CD14-positive monocyte (primary cell): ENCODE data around the gene ITGA2B. TPM values are rescaled to one million over a fixed set of nuclear protein-coding genes. Genes with fewer than 3 reads are reported as not detected.
"Not testable (repeated sequence)": the region's sequence is repeated elsewhere in the genome, so short reads cannot be mapped to it uniquely, and the experiment has no call there.

Experiments used
- DNase-seq, 3 donors: peaks; one replicate each; pipeline ENCODE4 v3.0.0-alpha.2; 2011 to 2022
- H2AFZ ChIP-seq: 2 replicates; pipeline ENCODE4 v1.6.0; 2012; ENCODE audit warnings: mild to moderate bottlenecking, low read depth, low read length, inconsistent platforms; ENCODE audit not compliant: insufficient read depth, poor library complexity, severe bottlenecking
- H3K27ac ChIP-seq, 2 donors: 1 replicate in 1 of 2; 2 replicates in 1 of 2; pipeline ENCODE4 v1.5.1; 2012 to 2013; ENCODE audit warnings: low read length in 2 of 2, control low read depth in 1 of 2, inconsistent platforms in 1 of 2, low read depth in 1 of 2, mild to moderate bottlenecking in 1 of 2
- H3K27me3 ChIP-seq, 2 donors: one replicate each; pipeline versions ENCODE4 v1.6.0 to v1.6.1; 2011 to 2013; ENCODE audit warnings: low read length in 2 of 2; ENCODE audit not compliant: control insufficient read depth in 2 of 2, insufficient read depth in 2 of 2
- H3K36me3 ChIP-seq, 2 donors: replicated peaks in 1 of 2; 1 replicate in 1 of 2; 2 replicates in 1 of 2; pipeline versions ENCODE4 v1.5.1 to v1.6.1; 2012 to 2013; ENCODE audit warnings: low read length in 2 of 2, control low read depth in 1 of 2, inconsistent platforms in 1 of 2, mild to moderate bottlenecking in 1 of 2; ENCODE audit not compliant: insufficient read depth in 2 of 2, control insufficient read depth in 1 of 2
- H3K4me1 ChIP-seq, 2 donors: 1 replicate in 1 of 2; 2 replicates in 1 of 2; pipeline versions ENCODE4 v1.5.1 to v1.6.1; 2012 to 2013; ENCODE audit warnings: low read length in 2 of 2, control low read depth in 1 of 2, inconsistent platforms in 1 of 2, mild to moderate bottlenecking in 1 of 2, moderate library complexity in 1 of 2; ENCODE audit not compliant: insufficient read depth in 2 of 2, control insufficient read depth in 1 of 2
- H3K4me2 ChIP-seq: replicated peaks from 2 replicates; pipeline ENCODE3; 2012; ENCODE audit warnings: low read length, moderate library complexity, mild to moderate bottlenecking; ENCODE audit not compliant: poor library complexity, severe bottlenecking; ENCODE audit errors: extremely low read depth
- H3K4me3 ChIP-seq, 3 experiments: fragments of 200-600 bp in 1 of 3; sonication (generic) in 1 of 3; replicated peaks in 1 of 3; 1 replicate in 2 of 3; 2 replicates in 1 of 3; pipeline ENCODE4 v1.5.1; 2011 to 2013; ENCODE audit warnings: low read length in 3 of 3, mild to moderate bottlenecking in 3 of 3, control low read depth in 2 of 3, low read depth in 2 of 3, inconsistent platforms in 1 of 3, moderate library complexity in 1 of 3
- H3K79me2 ChIP-seq: 2 replicates; pipeline ENCODE4 v1.6.0; 2012; ENCODE audit warnings: mild to moderate bottlenecking, control low read depth, inconsistent platforms, low read length, moderate library complexity; ENCODE audit not compliant: insufficient read depth
- H3K9ac ChIP-seq: 2 replicates; pipeline ENCODE4 v1.6.0; 2017; ENCODE audit warnings: low read length, mild to moderate bottlenecking; ENCODE audit not compliant: insufficient read depth, poor library complexity, severe bottlenecking
- H3K9me3 ChIP-seq, 2 donors: replicated peaks in 1 of 2; 1 replicate in 1 of 2; 2 replicates in 1 of 2; pipeline versions ENCODE4 v1.5.1 to v1.6.1; 2012 to 2013; ENCODE audit warnings: low read length in 2 of 2, control low read depth in 1 of 2; ENCODE audit not compliant: control insufficient read depth in 1 of 2, insufficient read depth in 1 of 2
- H4K20me1 ChIP-seq: 2 replicates; pipeline ENCODE4 v1.6.0; 2012; ENCODE audit warnings: mild to moderate bottlenecking, low read length, control low read depth, moderate library complexity; ENCODE audit not compliant: insufficient read depth
- H3K27ac Mint-ChIP-seq, 7 donors: one replicate each; pipeline ENCODE4 v1.8.0; 2020; ENCODE audit warnings: mild to moderate bottlenecking in 7 of 7, mixed read lengths in 7 of 7, moderate library complexity in 6 of 7, inconsistent platforms in 2 of 7
- H3K27me3 Mint-ChIP-seq, 3 donors: one replicate each; pipeline ENCODE4 v1.8.0; 2021 to 2022; ENCODE audit warnings: low read depth in 3 of 3, mild to moderate bottlenecking in 3 of 3, mixed read lengths in 3 of 3, moderate library complexity in 3 of 3, inconsistent platforms in 1 of 3
- H3K36me3 Mint-ChIP-seq, 2 donors: one replicate each; pipeline ENCODE4 v1.8.0; 2020; ENCODE audit warnings: mixed read lengths in 2 of 2, inconsistent platforms in 1 of 2, mild to moderate bottlenecking in 1 of 2
- H3K4me1 Mint-ChIP-seq: one replicate; pipeline ENCODE4 v1.8.0; 2020; ENCODE audit warnings: mild to moderate bottlenecking, mixed read lengths
- H3K4me3 Mint-ChIP-seq, 2 donors: one replicate each; pipeline ENCODE4 v1.8.0; 2020; ENCODE audit warnings: mild to moderate bottlenecking in 2 of 2, mixed read lengths in 2 of 2, moderate library complexity in 1 of 2
- H3K9me3 Mint-ChIP-seq, 7 donors: one replicate each; pipeline ENCODE4 v1.8.0; 2020 to 2022; ENCODE audit warnings: mixed read lengths in 7 of 7, mild to moderate bottlenecking in 6 of 7, moderate library complexity in 6 of 7, inconsistent platforms in 2 of 7
- CTCF ChIP-seq: fragments of 200-600 bp; IDR thresholded peaks from one replicate; pipeline ENCODE4 v1.8.0; 2022; ENCODE audit warnings: antibody characterized with exemption, mild to moderate bottlenecking
- WGBS: methylation state at CpG from one replicate; pipeline ENCODE4 v1.1.5; 2013; ENCODE audit warnings: missing lambda C conversion rate; ENCODE audit not compliant: insufficient coverage; 5-methylcytosine and 5-hydroxymethylcytosine counted together
- intact Hi-C, 2 donors: fragments of 100-400 bp; cut with micrococcal nuclease; formaldehyde crosslinking; loops; one replicate each; pipeline versions ENCODE4 v1.15.0 to v1.15.1; 2023
- polyA plus RNA-seq, 3 donors: library from polyadenylated mRNA; depleted of rRNA in 1 of 3; unstranded in 2 of 3; stranded (reverse) in 1 of 3; fragments of 300-500 nt in 2 of 3; fragments of >200 nt in 1 of 3; fragmentation: Illumina TruSeq in 2 of 3; gene quantifications; 1 replicate in 2 of 3; 2 replicates in 1 of 3; pipeline ENCODE4 v1.2.3, GENCODE V29; 2012 to 2021

ITGA2B gene
- polyA plus RNA-seq, 3 donors = 0.21 to 1.2 (median 1.1) TPM

- peaks cover 24 to 26% of the 10 kb centered on the region in 2 donors for H3K36me3 Mint-ChIP-seq
- no peak for TF ChIP-seq CTCF
- peak within 1 kb of the TSS; percentile 93 to 99 (median 98) for H3K27ac Mint-ChIP-seq
- H3K27me3 Mint-ChIP-seq = peaks cover 0 to 2% (median 0%) of the 10 kb centered on the region in 3 donors
- H3K4me1 ChIP-seq = peaks cover 61 to 69% of the 10 kb centered on the region in 2 donors
- H2AFZ ChIP-seq = peak within 1 kb of the TSS; percentile 39
- H3K9me3 Mint-ChIP-seq = peaks cover 4 to 13% (median 6%) of the 10 kb centered on the region in 7 donors
- H3K4me1 Mint-ChIP-seq = peaks cover 68% of the 10 kb centered on the region
- H3K4me3 Mint-ChIP-seq = peak within 1 kb of the TSS; percentile 96 to 99
- H3K4me3 ChIP-seq = peak within 1 kb of the TSS; percentile 71 to 98 (median 92)
- H3K27me3 ChIP-seq = no peaks in the 10 kb centered on the region
- peak within 1 kb of the TSS; percentile 88 to 98 for H3K27ac ChIP-seq
- intact Hi-C loops = loop anchor here in 1 of 2 donors (2.0 to 5.0 kb wide), 4 partner anchors 20 to 143 kb away; partner anchors contain the start of genes SLC25A39 and UBTF
- peaks cover 0 to 4% of the 10 kb centered on the region in 2 donors for H3K9me3 ChIP-seq
- peaks cover 49% of the 10 kb centered on the region for H4K20me1 ChIP-seq
- under 1% methylated on average over 18 of the region's 26 CpGs for WGBS
- peaks cover 12 to 14% of the 10 kb centered on the region in 2 donors for H3K36me3 ChIP-seq
- peaks cover 60% of the 10 kb centered on the region for H3K79me2 ChIP-seq
- peak within 1 kb of the TSS; percentile 88 for H3K4me2 ChIP-seq
- H3K9ac ChIP-seq = peak within 1 kb of the TSS; percentile 87
- DNase-seq = peak; percentile 95 to 98 (median 97)
Observed at GRCh38 chr17:44344939-44345453, 44.5 kb downstream of the ITGA2B start, which contains the start of gene GRN. Gene GRN (plus strand): TSS chr17:44345302. CDS start chr17:44349165, 3,863 bp downstream.

GRCh38 chr17:44343510-44344209 is 45.8 kb downstream of the ITGA2B start:
- H3K4me3 ChIP-seq = no peak overlapping the region
- Mint-ChIP-seq H3K4me3 (no peak overlapping the region), H3K36me3 (peaks cover 11 to 17% of the 10 kb centered on the region in 2 donors), H3K4me1 (peaks cover 67% of the 10 kb centered on the region), H3K27ac (peak overlapping the region in 5 of 7 donors; percentile 46 to 98 (median 82)), H3K27me3 (peaks cover 0 to 4% (median 0%) of the 10 kb centered on the region in 3 donors), H3K9me3 (peaks cover 4 to 15% (median 6%) of the 10 kb centered on the region in 7 donors)
- H3K9ac ChIP-seq = no peak overlapping the region
- peaks cover 47% of the 10 kb centered on the region for H3K79me2 ChIP-seq
- no peak overlapping the region for H2AFZ ChIP-seq
- no peaks in the 10 kb centered on the region for H3K27me3 ChIP-seq
- H3K4me1 ChIP-seq = peaks cover 61 to 68% of the 10 kb centered on the region in 2 donors
- no peak for DNase-seq
- no peak overlapping the region for H3K4me2 ChIP-seq
- peaks cover 0 to under 1% of the 10 kb centered on the region in 2 donors for H3K36me3 ChIP-seq
- WGBS = 83% methylated on average over 11 of the region's 11 CpGs
- peaks cover 36% of the 10 kb centered on the region for H4K20me1 ChIP-seq
- intact Hi-C loops = loop anchor here in 1 of 2 donors (2.0 kb wide), 2 partner anchors 19 to 125 kb away; partner anchors contain the start of genes SLC25A39 and UBTF
- no peak for TF ChIP-seq CTCF
- H3K9me3 ChIP-seq = peaks cover 0 to 4% of the 10 kb centered on the region in 2 donors
- no peak overlapping the region for H3K27ac ChIP-seq

DNA sequence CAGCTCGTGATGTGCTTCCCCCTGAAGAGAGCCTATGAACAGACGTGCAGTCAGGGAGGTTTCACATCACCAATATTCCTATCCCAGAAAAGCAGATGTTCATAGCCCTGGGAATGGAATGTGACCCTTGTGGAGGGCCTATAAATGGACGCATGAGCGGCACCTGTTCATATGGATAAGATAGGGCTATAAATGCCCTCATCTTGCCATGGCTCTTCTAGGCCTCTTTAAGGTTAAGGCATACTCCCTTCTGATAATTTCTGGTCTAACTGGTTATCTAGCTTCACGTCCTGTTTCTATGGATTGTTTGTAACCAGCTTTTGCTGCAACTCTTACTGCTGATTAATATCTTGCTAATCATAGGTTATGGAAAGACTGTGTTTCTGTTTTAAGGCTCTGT is 48.9 kb downstream of the ITGA2B start:
- WGBS = 90% methylated on average over 2 of the region's 5 CpGs
- H3K36me3 ChIP-seq, H3K27me3 Mint-ChIP-seq, H4K20me1 ChIP-seq, H3K9me3 ChIP-seq, DNase-seq, H2AFZ ChIP-seq, H3K9ac ChIP-seq, H3K4me2 ChIP-seq, intact Hi-C loops, H3K36me3 Mint-ChIP-seq, H3K27me3 ChIP-seq: not testable (repeated sequence)
- Histone ChIP-seq H3K79me2 (peaks cover 20% of the 10 kb centered on the region), H3K4me3 (peak overlapping the region in 1 of 3 experiments; percentile 20), H3K27ac (peak overlapping the region in 1 of 2 donors; percentile 65), H3K4me1 (peaks cover 42 to 55% of the 10 kb centered on the region in 2 donors)
- Mint-ChIP-seq H3K27ac (peak overlapping the region; percentile 92 to 99 (median 94)), H3K4me1 (peaks cover 49% of the 10 kb centered on the region), H3K4me3 (peak overlapping the region in 1 of 2 donors; percentile 39), H3K9me3 (peaks cover 4 to 15% (median 6%) of the 10 kb centered on the region in 7 donors)
